ENCODE data around the gene CBX1.
"Not testable (repeated sequence)": the region's sequence is repeated elsewhere in the genome, so short reads cannot be mapped to it uniquely, and the experiment has no call there.

Gene CBX1

GRCh38 chr17:48123111-48123510, 21.8 kb upstream of the CBX1 start:
- DNase-seq, result no peak

GRCh38 chr17:48122665-48123045, 21.4 kb upstream of the CBX1 start:
- no peak for DNase-seq

DNA sequence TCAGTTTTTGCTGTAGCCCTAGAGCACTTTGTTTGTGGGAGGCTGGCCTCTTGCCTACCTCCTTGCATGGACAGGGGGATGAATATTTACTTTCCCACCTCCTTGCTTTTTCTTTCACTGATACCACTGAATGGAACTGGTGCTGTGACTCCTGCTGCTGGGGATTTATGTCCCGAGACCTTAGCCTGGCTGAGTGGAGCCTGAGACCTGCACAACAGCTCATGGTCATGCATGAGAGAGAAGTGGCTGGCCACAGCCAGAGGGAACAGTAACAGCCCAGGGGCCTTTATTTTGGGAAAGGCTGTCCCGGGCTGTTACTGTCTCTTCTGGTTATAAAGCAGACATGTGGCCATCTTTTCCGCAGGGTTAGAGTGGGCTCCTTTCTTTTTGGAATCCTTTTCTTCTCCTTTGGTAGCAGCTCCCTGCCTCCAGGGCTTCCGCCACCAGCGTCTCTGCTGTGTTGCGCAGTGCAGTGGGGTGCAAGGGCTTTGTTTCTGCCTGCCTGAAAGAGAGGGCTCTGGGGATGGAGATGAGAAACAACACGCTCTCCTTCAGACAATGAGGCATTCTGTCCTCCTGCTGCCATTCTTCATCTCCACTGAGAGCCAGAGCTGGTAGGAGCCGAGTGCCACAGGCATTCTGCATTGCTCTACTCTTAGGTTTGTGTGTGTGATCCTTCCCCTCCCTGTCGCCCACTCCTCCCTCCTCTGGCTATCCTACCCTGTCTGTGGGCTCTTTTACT, 20.8 kb upstream of the CBX1 start:
- DNase-seq, result no peak

DNA sequence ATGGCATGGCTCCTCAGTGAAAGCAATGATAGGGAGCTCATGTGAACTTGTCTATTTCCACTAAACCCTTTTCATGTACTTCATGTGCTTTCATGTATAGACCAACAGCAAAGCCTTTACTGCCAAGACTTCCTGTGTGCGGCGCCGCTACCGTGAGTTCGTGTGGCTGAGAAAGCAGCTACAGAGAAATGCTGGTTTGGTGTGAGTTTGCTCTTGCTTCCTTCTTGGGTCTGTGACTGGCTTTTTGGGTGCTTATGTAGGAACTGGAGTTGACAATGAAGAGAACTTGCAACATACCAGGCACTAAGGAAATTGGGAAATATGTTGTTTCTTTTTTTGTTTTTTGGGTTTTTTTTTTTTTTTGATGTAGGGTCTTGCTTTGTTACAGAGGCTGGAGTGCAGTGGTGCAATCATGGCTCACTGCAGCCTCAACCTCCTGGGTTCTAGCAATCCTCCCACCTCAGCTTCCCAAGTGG, 12.0 kb upstream of the CBX1 start:
- DNase-seq, result peak in 3 of 5 donors; percentile 22 to 74 (median 31)

GRCh38 chr17:48111937-48112241, 10.6 kb upstream of the CBX1 start:
- no peak for DNase-seq

- no peak for DNase-seq
Measured at GRCh38 chr17:48110761-48111160, 9.5 kb upstream of the CBX1 start.

GRCh38 chr17:48107137-48108055, 6.1 kb upstream of the CBX1 start, which contains the start of gene SNX11:
TSS of gene SNX11 (plus strand) at chr17:48107766. CDS start at chr17:48112044, 4,278 bp downstream.
- peak; percentile 89 to 97 (median 95) for DNase-seq

DNA sequence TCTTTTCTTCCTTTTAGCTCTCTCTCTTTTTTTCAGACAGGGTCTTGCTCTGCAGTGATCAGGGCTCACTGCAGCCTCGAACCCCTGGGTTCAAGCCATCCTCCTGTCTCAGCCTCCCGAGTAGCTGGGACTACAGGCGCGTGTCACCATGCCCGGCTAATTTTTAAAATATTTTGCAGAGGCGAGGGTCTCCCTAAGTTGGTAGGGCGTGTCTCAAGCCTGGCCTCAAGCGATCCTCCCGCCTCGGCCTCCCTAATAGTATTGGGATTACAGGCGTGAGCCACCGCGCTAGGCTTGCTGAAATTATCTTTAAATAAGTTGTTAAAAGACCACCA, 5.5 kb upstream of the CBX1 start:
- no peak for DNase-seq

DNA sequence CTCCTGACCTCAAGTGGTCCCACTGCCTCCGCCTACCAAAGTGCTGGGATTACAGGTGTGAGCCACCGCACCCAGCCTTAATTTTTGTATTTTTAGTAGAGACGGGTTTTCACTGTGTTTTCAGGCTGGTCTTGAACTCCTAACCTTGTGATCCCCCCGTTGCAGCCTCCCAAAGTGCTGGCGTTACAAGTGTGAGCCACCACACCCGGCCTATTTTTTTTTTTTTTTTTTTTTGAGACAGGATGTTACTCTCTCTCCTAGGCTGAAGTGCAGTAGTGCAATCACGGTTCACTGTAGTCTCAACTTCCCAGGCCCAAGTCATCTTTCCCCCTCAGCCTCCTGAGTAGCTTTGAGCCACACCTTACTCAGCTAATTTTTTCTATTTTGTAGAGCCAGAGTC, 3.2 kb upstream of the CBX1 start:
- DNase-seq, result no peak

- peak in 1 of 5 donors; percentile 53 for DNase-seq
Measured at GRCh38 chr17:48102798-48103715, 1.8 kb upstream of the CBX1 start.

- DNase-seq, result no peak
Measured at GRCh38 chr17:48102043-48102750, 919 bp upstream of the CBX1 start.

- no peak for DNase-seq
Measured at GRCh38 chr17:48100591-48101011, 677 bp downstream of the CBX1 start.

GRCh38 chr17:48100160-48100559, 1.1 kb downstream of the CBX1 start:
- DNase-seq, result no peak

- DNase-seq, result no peak
Measured at GRCh38 chr17:48095611-48096010, 5.7 kb downstream of the CBX1 start.

- no peak for DNase-seq
Measured at GRCh38 chr17:48093341-48094045, 7.8 kb downstream of the CBX1 start.

DNA sequence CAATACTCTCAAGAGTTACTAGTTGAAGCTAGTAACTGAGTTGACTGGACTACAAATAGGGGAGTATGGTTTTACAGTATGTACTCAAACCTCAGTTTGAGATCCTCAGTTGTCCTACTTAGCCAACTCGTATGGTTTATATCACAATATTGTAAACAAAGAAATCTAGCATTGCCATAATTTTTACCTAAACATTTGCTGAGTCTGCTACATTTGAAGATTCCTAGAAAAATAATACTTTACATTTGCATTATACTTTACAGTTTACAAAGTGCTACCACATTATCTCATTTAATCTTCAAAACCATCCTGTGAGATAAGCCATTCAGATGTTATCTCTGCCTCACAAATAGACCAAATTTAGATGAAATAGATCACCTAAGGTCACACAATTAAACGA, 16.3 kb downstream of the CBX1 start:
- DNase-seq, result no peak

DNA sequence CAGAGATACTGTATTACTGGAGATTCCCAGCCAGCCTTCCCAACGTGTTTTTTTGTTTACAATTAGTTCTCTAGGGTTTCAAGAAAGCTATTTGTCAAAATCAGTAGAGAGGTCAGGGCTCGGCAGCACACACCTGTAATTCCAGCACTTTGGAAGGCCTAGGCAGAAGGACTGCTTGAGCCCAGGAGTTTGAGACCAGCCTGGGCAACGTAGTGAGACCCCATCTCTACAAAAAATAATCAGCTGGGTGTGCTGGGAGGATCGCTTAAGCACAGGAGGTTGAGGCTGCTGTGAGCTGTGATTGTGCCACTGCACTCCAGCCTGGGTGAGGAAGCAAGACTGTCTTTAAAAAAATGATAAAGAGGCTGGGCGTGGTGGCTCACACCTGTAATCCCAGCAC, 19.4 kb downstream of the CBX1 start:
- no peak for DNase-seq

GRCh38 chr17:48077152-48077551, 24.1 kb downstream of the CBX1 start:
- DNase-seq, result not testable (repeated sequence)

DNA sequence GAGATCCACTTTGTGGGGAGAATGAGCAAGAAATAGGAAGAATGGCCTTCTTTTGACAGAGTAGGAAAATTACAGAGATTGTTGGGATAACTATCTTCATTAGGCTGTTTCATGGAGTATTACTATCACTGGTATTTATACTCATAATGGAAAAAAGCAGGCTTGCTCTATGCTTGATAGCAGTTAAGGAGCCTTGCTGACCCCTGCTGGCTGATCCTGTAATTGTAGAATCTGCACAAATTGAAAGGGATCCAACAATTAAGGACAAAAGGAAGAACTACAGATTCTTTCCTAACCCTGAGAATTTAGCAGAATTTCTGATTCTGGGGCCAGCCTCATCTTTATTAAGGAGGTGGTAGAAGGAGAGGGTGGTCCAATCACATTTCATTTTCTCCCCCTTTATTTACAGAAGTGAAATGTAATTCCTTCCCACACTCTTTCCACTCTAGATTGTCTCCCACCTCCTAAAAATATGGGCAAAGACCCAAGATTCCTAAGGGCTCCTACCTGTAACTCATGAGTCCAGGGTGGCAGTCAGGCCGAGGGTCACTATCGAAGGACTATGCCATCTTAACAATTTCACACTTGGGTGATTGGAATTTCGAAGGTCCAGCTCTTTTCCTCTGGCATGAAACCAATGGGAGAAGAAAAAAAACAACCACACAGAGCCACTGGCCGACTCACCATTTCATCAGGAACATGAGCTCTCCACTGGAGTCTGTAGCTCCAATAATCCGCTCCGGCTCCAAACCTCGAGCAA, 26.8 kb downstream of the CBX1 start:
- DNase-seq, result peak; percentile 34 to 74 (median 60)

- not testable (repeated sequence) for DNase-seq
Measured at GRCh38 chr17:48073566-48074094, 27.6 kb downstream of the CBX1 start.
